ENCODE results near the gene EHD1.
A peak's percentile ranks its signal among the peaks of the same experiment; 100 is the strongest.

The EHD1 gene

GRCh38 chr11:64909653-64910343, 31.4 kb upstream of the EHD1 start:
- DNase-seq = no peak

GRCh38 chr11:64908766-64909165, 30.3 kb upstream of the EHD1 start:
- no peak for DNase-seq

- no peak for DNase-seq
These were observed 27.9 kb upstream of the EHD1 start for GRCh38 chr11:64906314-64906635.

- no peak for DNase-seq
These were observed 27.3 kb upstream of the EHD1 start for GRCh38 chr11:64905516-64906313.

GRCh38 chr11:64903291-64903833, 24.9 kb upstream of the EHD1 start:
- no peak for DNase-seq

- DNase-seq = no peak
These were observed 23.9 kb upstream of the EHD1 start for GRCh38 chr11:64902102-64902900.

- no peak for DNase-seq
These were observed 22.4 kb upstream of the EHD1 start for GRCh38 chr11:64900774-64901173.

GRCh38 chr11:64900263-64900678, 21.9 kb upstream of the EHD1 start:
- no peak for DNase-seq

- DNase-seq = no peak
These were observed 20.1 kb upstream of the EHD1 start for GRCh38 chr11:64898541-64898940.

- DNase-seq = no peak
These were observed 19.6 kb upstream of the EHD1 start for GRCh38 chr11:64898076-64898445.

GRCh38 chr11:64897381-64898075, 19.1 kb upstream of the EHD1 start:
- DNase-seq = no peak

GRCh38 chr11:64896448-64897022, 18.1 kb upstream of the EHD1 start:
- DNase-seq = no peak

GRCh38 chr11:64894812-64895452, 16.5 kb upstream of the EHD1 start:
- DNase-seq = no peak

GRCh38 chr11:64894070-64894811, 15.8 kb upstream of the EHD1 start:
- DNase-seq = peak; percentile 93

- no peak for DNase-seq
These were observed 15.0 kb upstream of the EHD1 start for GRCh38 chr11:64893194-64894069.

- no peak for DNase-seq
These were observed 14.4 kb upstream of the EHD1 start for GRCh38 chr11:64892838-64893193.

GRCh38 chr11:64892411-64892831, 14.0 kb upstream of the EHD1 start:
- DNase-seq = no peak

- DNase-seq = no peak
These were observed 13.5 kb upstream of the EHD1 start for GRCh38 chr11:64891880-64892279.

- DNase-seq = no peak
These were observed 12.9 kb upstream of the EHD1 start for GRCh38 chr11:64891215-64891848.

GRCh38 chr11:64890522-64890939, 12.1 kb upstream of the EHD1 start:
- DNase-seq = no peak
